Measurements from ENCODE around the gene ERBB4.
A peak's percentile ranks its signal among the peaks of the same experiment; 100 is the strongest.

Gene ERBB4

GRCh38 chr2:211928201-211928600 is 610.4 kb downstream of the ERBB4 start:
- Histone ChIP-seq H3K14ac (ENCODE audit: low read length) (no peak overlapping the region), H3K36me3 (replicated peaks in 1 of 2; ENCODE audit: control insufficient read depth in 2 of 2, insufficient read depth in 2 of 2, low read length in 2 of 2) (no peaks in the 10 kb centered on the region), H3K9ac (ENCODE audit: low read depth, low read length, poor library complexity) (no peak overlapping the region), H3K4me1 (ENCODE audit: control insufficient read depth in 2 of 2, insufficient read depth in 1 of 2, low read depth in 1 of 2, low read length in 2 of 2) (peaks cover 0 to 28% of the 10 kb centered on the region in 2 donors), H3K4ac (ENCODE audit: low read length) (no peak overlapping the region), H3K9me3 (replicated peaks in 1 of 2; ENCODE audit: control insufficient read depth in 2 of 2, insufficient read depth in 1 of 2, low read depth in 1 of 2, low read length in 2 of 2) (no peaks in the 10 kb centered on the region), H2AFZ (ENCODE audit: low read length) (peak overlapping the region; percentile 72), H2BK12ac (ENCODE audit: low read length) (no peak overlapping the region), H2BK120ac (ENCODE audit: low read depth, low read length) (no peak overlapping the region), H3K18ac (ENCODE audit: low read length) (no peak overlapping the region), H3K27ac (replicated peaks; ENCODE audit: low read length) (no peak overlapping the region), H2BK5ac (ENCODE audit: low read length) (no peak overlapping the region), H3K4me3 (ENCODE audit: low read length in 2 of 2) (no peak overlapping the region), H2AK5ac (ENCODE audit: low read depth, low read length) (no peak overlapping the region), H2BK15ac (ENCODE audit: low read length) (no peak overlapping the region), H3K79me1 (ENCODE audit: low read depth, low read length) (no peaks in the 10 kb centered on the region), H4K91ac (ENCODE audit: low read depth, low read length, poor library complexity) (no peak overlapping the region), H3K23ac (ENCODE audit: low read depth, low read length, poor library complexity) (no peak overlapping the region), H4K8ac (ENCODE audit: low read depth, low read length) (no peak overlapping the region), H3K4me2 (ENCODE audit: insufficient read depth, low read length, poor library complexity, severe bottlenecking) (no peak overlapping the region), H3K27me3 (ENCODE audit: control insufficient read depth in 3 of 3, insufficient read depth in 3 of 3, low read depth in 1 of 3, low read length in 3 of 3) (no peaks in the 10 kb centered on the region)
- WGBS, 2 donors (ENCODE audit: extremely low coverage in 2 of 2, insufficient read length in 2 of 2, insufficient replicate concordance in 1 of 2) = no CpG with 5 or more reads among the region's 8 CpGs
- DNase-seq (ENCODE audit: low spot score) = peak; percentile 5

GRCh38 chr2:211923019-211923418 is 615.6 kb downstream of the ERBB4 start:
- Histone ChIP-seq H3K4me2 (ENCODE audit: insufficient read depth, low read length, poor library complexity, severe bottlenecking) (no peak overlapping the region), H3K27me3 (ENCODE audit: control insufficient read depth in 3 of 3, insufficient read depth in 3 of 3, low read depth in 1 of 3, low read length in 3 of 3) (no peaks in the 10 kb centered on the region), H3K9me3 (replicated peaks in 1 of 2; ENCODE audit: control insufficient read depth in 2 of 2, insufficient read depth in 1 of 2, low read depth in 1 of 2, low read length in 2 of 2) (no peaks in the 10 kb centered on the region), H3K18ac (ENCODE audit: low read length) (no peak overlapping the region), H3K9ac (ENCODE audit: low read depth, low read length, poor library complexity) (no peak overlapping the region), H2BK12ac (ENCODE audit: low read length) (no peak overlapping the region), H3K27ac (replicated peaks; ENCODE audit: low read length) (no peak overlapping the region), H3K36me3 (replicated peaks in 1 of 2; ENCODE audit: control insufficient read depth in 2 of 2, insufficient read depth in 2 of 2, low read length in 2 of 2) (no peaks in the 10 kb centered on the region), H2AFZ (ENCODE audit: low read length) (no peak overlapping the region), H3K14ac (ENCODE audit: low read length) (no peak overlapping the region), H3K4me1 (ENCODE audit: control insufficient read depth in 2 of 2, insufficient read depth in 1 of 2, low read depth in 1 of 2, low read length in 2 of 2) (peaks cover 0 to 5% of the 10 kb centered on the region in 2 donors), H2AK5ac (ENCODE audit: low read depth, low read length) (no peak overlapping the region), H4K8ac (ENCODE audit: low read depth, low read length) (no peak overlapping the region), H3K23ac (ENCODE audit: low read depth, low read length, poor library complexity) (no peak overlapping the region), H2BK120ac (ENCODE audit: low read depth, low read length) (no peak overlapping the region), H3K4me3 (ENCODE audit: low read length in 2 of 2) (no peak overlapping the region), H2BK5ac (ENCODE audit: low read length) (no peak overlapping the region), H3K4ac (ENCODE audit: low read length) (no peak overlapping the region), H4K91ac (ENCODE audit: low read depth, low read length, poor library complexity) (no peak overlapping the region), H3K79me1 (ENCODE audit: low read depth, low read length) (no peaks in the 10 kb centered on the region), H2BK15ac (ENCODE audit: low read length) (no peak overlapping the region)
- no peak for DNase-seq (ENCODE audit: low spot score)
- no CpG with 5 or more reads among the region's 4 CpGs for WGBS, 2 donors (ENCODE audit: extremely low coverage in 2 of 2, insufficient read length in 2 of 2, insufficient replicate concordance in 1 of 2)

- Histone ChIP-seq H3K4me1 (ENCODE audit: control insufficient read depth in 2 of 2, insufficient read depth in 1 of 2, low read depth in 1 of 2, low read length in 2 of 2) (peaks cover 0 to 5% of the 10 kb centered on the region in 2 donors), H2BK12ac (ENCODE audit: low read length) (no peak overlapping the region), H3K4me2 (ENCODE audit: insufficient read depth, low read length, poor library complexity, severe bottlenecking) (no peak overlapping the region), H3K27me3 (ENCODE audit: control insufficient read depth in 3 of 3, insufficient read depth in 3 of 3, low read depth in 1 of 3, low read length in 3 of 3) (no peaks in the 10 kb centered on the region), H3K79me1 (ENCODE audit: low read depth, low read length) (no peaks in the 10 kb centered on the region), H4K91ac (ENCODE audit: low read depth, low read length, poor library complexity) (no peak overlapping the region), H3K36me3 (replicated peaks in 1 of 2; ENCODE audit: control insufficient read depth in 2 of 2, insufficient read depth in 2 of 2, low read length in 2 of 2) (no peaks in the 10 kb centered on the region), H4K8ac (ENCODE audit: low read depth, low read length) (no peak overlapping the region), H3K4ac (ENCODE audit: low read length) (no peak overlapping the region), H2AK5ac (ENCODE audit: low read depth, low read length) (no peak overlapping the region), H3K14ac (ENCODE audit: low read length) (no peak overlapping the region), H3K18ac (ENCODE audit: low read length) (no peak overlapping the region), H2AFZ (ENCODE audit: low read length) (no peak overlapping the region), H3K4me3 (ENCODE audit: low read length in 2 of 2) (no peak overlapping the region), H3K9me3 (replicated peaks in 1 of 2; ENCODE audit: control insufficient read depth in 2 of 2, insufficient read depth in 1 of 2, low read depth in 1 of 2, low read length in 2 of 2) (no peaks in the 10 kb centered on the region), H2BK5ac (ENCODE audit: low read length) (no peak overlapping the region), H3K9ac (ENCODE audit: low read depth, low read length, poor library complexity) (no peak overlapping the region), H3K23ac (ENCODE audit: low read depth, low read length, poor library complexity) (no peak overlapping the region), H3K27ac (replicated peaks; ENCODE audit: low read length) (no peak overlapping the region), H2BK15ac (ENCODE audit: low read length) (no peak overlapping the region), H2BK120ac (ENCODE audit: low read depth, low read length) (no peak overlapping the region)
- WGBS, 2 donors (ENCODE audit: extremely low coverage in 2 of 2, insufficient read length in 2 of 2, insufficient replicate concordance in 1 of 2) = no CpG with 5 or more reads among the region's 2 CpGs
- DNase-seq (ENCODE audit: low spot score) = no peak
Measured at GRCh38 chr2:211903961-211904360, 634.6 kb downstream of the ERBB4 start.

GRCh38 chr2:211901226-211901846 is 637.3 kb downstream of the ERBB4 start:
- H3K36me3 ChIP-seq (replicated peaks in 1 of 2; ENCODE audit: control insufficient read depth in 2 of 2, insufficient read depth in 2 of 2, low read length in 2 of 2) = no peaks in the 10 kb centered on the region
- no peak overlapping the region for H2BK12ac ChIP-seq (ENCODE audit: low read length)
- H2AK5ac ChIP-seq (ENCODE audit: low read depth, low read length) = no peak overlapping the region
- H3K18ac ChIP-seq (ENCODE audit: low read length) = no peak overlapping the region
- no peaks in the 10 kb centered on the region for H3K79me1 ChIP-seq (ENCODE audit: low read depth, low read length)
- no peak overlapping the region for H3K9ac ChIP-seq (ENCODE audit: low read depth, low read length, poor library complexity)
- peaks cover 0 to 5% of the 10 kb centered on the region in 2 donors for H3K4me1 ChIP-seq (ENCODE audit: control insufficient read depth in 2 of 2, insufficient read depth in 1 of 2, low read depth in 1 of 2, low read length in 2 of 2)
- H4K91ac ChIP-seq (ENCODE audit: low read depth, low read length, poor library complexity) = no peak overlapping the region
- no peak for DNase-seq (ENCODE audit: low spot score)
- no peaks in the 10 kb centered on the region for H3K9me3 ChIP-seq (replicated peaks in 1 of 2; ENCODE audit: control insufficient read depth in 2 of 2, insufficient read depth in 1 of 2, low read depth in 1 of 2, low read length in 2 of 2)
- H3K27ac ChIP-seq (replicated peaks; ENCODE audit: low read length) = no peak overlapping the region
- no peak overlapping the region for H2AFZ ChIP-seq (ENCODE audit: low read length)
- H3K27me3 ChIP-seq (ENCODE audit: control insufficient read depth in 3 of 3, insufficient read depth in 3 of 3, low read depth in 1 of 3, low read length in 3 of 3) = no peaks in the 10 kb centered on the region
- no CpG with 5 or more reads among the region's 6 CpGs for WGBS, 2 donors (ENCODE audit: extremely low coverage in 2 of 2, insufficient read length in 2 of 2, insufficient replicate concordance in 1 of 2)
- no peak overlapping the region for H3K4me3 ChIP-seq (ENCODE audit: low read length in 2 of 2)
- no peak overlapping the region for H3K4me2 ChIP-seq (ENCODE audit: insufficient read depth, low read length, poor library complexity, severe bottlenecking)
- no peak overlapping the region for H2BK5ac ChIP-seq (ENCODE audit: low read length)
- no peak overlapping the region for H3K4ac ChIP-seq (ENCODE audit: low read length)
- H3K23ac ChIP-seq (ENCODE audit: low read depth, low read length, poor library complexity) = no peak overlapping the region
- H2BK15ac ChIP-seq (ENCODE audit: low read length) = no peak overlapping the region
- no peak overlapping the region for H4K8ac ChIP-seq (ENCODE audit: low read depth, low read length)
- no peak overlapping the region for H2BK120ac ChIP-seq (ENCODE audit: low read depth, low read length)
- no peak overlapping the region for H3K14ac ChIP-seq (ENCODE audit: low read length)

Data from neuronal stem cell (in vitro differentiated cells).